Cardiac muscle cell (in vitro differentiated cells and primary cell): Measurements from ENCODE around the gene SALL2. TPM values are rescaled to one million over a fixed set of nuclear protein-coding genes. Genes with fewer than 3 reads are reported as not detected.

Source experiments
- DNase-seq, 2 donors: peaks; one replicate each; pipeline versions ENCODE4 v3.0.0 to v3.0.0-alpha.2; 2010 to 2017; ENCODE audit warnings: low read depth in 1 of 2, low spot score in 1 of 2
- H3K27ac ChIP-seq: fragments of 200-600 bp; sonication (generic); 2 replicates; pipeline ENCODE4 v1.5.1; 2016
- H3K27me3 ChIP-seq: fragments of 200-600 bp; sonication (generic); 2 replicates; pipeline ENCODE4 v1.6.0; 2016; ENCODE audit warnings: control low read depth
- H3K36me3 ChIP-seq: fragments of 200-600 bp; sonication (generic); 2 replicates; pipeline ENCODE4 v1.5.1; 2016; ENCODE audit warnings: control low read depth
- H3K4me1 ChIP-seq: fragments of 200-600 bp; sonication (generic); 2 replicates; pipeline ENCODE4 v1.8.1; 2017; ENCODE audit warnings: low read depth, mild to moderate bottlenecking, mixed run types
- H3K4me3 ChIP-seq: fragments of 200-600 bp; sonication (generic); 2 replicates; pipeline ENCODE4 v1.5.1; 2016; ENCODE audit warnings: mild to moderate bottlenecking
- H3K9me3 ChIP-seq: fragments of 200-600 bp; sonication (generic); 2 replicates; pipeline ENCODE4 v1.5.1; 2017; ENCODE audit warnings: low read depth, mild to moderate bottlenecking, control low read depth
- polyA plus RNA-seq: library from polyadenylated mRNA; unstranded; fragments of >200 nt; fragmentation: Nextera tagmentation; extraction: Ambion mirVana; gene quantifications from 2 replicates; pipeline ENCODE4 v1.2.1, GENCODE V29; 2016
- total RNA-seq: library from RNA; depleted of rRNA; stranded (reverse); fragments of >200 nt; gene quantifications from 2 replicates; pipeline ENCODE4 v1.2.3, GENCODE V29; 2016
- TF ChIP-seq, protein P1 (sequence below): IDR thresholded peaks from 2 replicates; pipeline ENCODE4 v1.5.1; 2012; ENCODE audit warnings: low read depth, mild to moderate bottlenecking, low read length

Gene SALL2
- total and polyA plus RNA-seq, 2 experiments from 2014 or later = 32.5 to 74.6 TPM

DNA sequence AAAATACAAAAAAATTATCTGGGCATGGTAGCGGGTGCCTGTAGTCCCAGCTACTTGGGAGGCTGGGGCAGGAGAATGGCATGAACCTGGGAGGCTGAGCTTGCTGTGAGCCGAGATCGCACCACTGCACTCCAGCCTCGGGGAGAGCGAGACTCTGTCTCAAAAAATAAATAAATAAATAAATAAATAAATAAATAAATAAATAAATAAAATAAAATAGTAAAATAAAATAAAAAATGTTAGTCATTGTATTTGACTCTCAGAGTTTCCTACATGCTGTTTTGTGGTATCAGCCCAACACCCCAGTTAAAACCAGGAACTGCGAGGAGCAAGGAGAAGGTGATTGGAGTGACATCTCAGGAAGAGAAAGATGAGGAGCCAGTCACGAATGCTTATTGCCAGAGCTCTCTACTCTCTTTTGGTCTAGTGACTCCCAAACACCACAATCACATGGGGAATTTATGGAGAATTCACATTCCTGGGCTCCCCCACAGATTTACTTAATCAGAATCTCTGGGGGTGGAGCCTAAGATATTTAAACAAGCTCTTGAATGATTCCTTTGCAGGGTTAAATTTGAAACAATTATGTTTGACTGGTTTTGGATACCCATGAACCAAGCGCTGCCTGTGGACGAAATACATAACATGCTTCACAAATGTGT lies 15.4 kb upstream of the SALL2 start:
- Histone ChIP-seq H3K4me1 (peaks cover 26% of the 10 kb centered on the region), H3K4me3 (no peak overlapping the region), H3K9me3 (no peaks in the 10 kb centered on the region), H3K27ac (no peak overlapping the region), H3K27me3 (no peaks in the 10 kb centered on the region), H3K36me3 (no peaks in the 10 kb centered on the region)
- TF ChIP-seq, protein P1, sequence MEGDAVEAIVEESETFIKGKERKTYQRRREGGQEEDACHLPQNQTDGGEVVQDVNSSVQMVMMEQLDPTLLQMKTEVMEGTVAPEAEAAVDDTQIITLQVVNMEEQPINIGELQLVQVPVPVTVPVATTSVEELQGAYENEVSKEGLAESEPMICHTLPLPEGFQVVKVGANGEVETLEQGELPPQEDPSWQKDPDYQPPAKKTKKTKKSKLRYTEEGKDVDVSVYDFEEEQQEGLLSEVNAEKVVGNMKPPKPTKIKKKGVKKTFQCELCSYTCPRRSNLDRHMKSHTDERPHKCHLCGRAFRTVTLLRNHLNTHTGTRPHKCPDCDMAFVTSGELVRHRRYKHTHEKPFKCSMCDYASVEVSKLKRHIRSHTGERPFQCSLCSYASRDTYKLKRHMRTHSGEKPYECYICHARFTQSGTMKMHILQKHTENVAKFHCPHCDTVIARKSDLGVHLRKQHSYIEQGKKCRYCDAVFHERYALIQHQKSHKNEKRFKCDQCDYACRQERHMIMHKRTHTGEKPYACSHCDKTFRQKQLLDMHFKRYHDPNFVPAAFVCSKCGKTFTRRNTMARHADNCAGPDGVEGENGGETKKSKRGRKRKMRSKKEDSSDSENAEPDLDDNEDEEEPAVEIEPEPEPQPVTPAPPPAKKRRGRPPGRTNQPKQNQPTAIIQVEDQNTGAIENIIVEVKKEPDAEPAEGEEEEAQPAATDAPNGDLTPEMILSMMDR = no peak
- no peak for DNase-seq

DNA sequence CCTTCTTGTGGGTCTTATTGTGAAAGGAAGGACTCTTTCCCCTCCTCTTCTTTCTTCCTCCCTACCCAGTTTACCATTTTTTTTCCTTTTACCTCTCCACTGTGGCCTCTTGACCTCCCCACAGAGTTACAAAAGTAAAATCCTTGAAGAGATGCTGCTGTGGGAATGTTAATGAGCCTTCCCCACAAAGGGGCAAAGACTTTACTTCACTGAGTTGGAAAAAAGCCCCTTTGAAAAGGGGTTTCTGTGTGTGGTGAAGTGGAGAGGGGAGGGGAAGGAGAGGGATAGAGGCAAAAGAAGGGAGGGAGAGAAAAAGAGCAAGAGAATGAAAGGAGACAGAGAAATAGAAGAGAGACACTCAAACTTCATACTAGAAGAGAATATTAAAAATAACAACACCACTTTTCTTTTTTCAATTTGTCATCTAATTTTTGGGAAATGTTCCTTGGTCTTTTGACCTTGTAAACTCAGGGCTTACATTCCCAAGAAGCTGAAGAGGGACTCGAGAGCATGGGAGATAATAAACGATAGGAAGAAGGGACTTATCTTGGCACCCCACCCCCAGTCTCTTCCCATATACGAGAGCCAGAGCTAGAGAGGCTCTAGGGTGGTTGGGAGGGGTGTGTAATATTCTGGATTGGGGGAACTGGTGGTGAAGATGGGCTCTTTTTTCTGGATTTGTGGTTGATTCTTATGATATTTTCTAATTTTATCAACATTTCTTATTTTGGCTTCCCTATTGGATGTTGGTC lies 13.2 kb upstream of the SALL2 start:
- Histone ChIP-seq H3K36me3 (no peaks in the 10 kb centered on the region), H3K4me3 (no peak overlapping the region), H3K27ac (peak overlapping the region; percentile 61), H3K9me3 (no peaks in the 10 kb centered on the region), H3K4me1 (peaks cover 26% of the 10 kb centered on the region), H3K27me3 (no peaks in the 10 kb centered on the region)
- TF ChIP-seq, protein P1 = no peak
- DNase-seq = no peak

DNA sequence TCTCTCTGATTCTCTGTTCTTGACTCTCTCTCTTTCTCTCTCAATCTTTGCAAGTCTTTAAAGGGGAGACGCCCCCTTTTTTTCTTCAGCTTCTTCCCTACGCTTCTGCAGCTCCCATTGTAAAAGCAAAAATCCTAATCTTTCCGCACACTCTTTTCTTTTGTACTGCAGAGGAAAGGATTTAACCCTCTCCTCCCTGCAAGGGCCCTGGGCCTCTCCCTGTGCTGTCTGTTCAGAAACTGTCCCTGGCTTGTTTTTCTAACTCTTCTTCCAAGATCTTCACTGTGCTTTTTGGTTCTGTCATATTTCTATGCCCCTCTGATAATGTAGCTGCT lies 10.9 kb upstream of the SALL2 start:
- peak overlapping the region; percentile 59 for H3K4me3 ChIP-seq
- no peaks in the 10 kb centered on the region for H3K9me3 ChIP-seq
- H3K27ac ChIP-seq = peak overlapping the region; percentile 27
- H3K36me3 ChIP-seq = no peaks in the 10 kb centered on the region
- TF ChIP-seq, protein P1 = no peak
- no peaks in the 10 kb centered on the region for H3K27me3 ChIP-seq
- peaks cover 18% of the 10 kb centered on the region for H3K4me1 ChIP-seq
- no peak for DNase-seq

DNA sequence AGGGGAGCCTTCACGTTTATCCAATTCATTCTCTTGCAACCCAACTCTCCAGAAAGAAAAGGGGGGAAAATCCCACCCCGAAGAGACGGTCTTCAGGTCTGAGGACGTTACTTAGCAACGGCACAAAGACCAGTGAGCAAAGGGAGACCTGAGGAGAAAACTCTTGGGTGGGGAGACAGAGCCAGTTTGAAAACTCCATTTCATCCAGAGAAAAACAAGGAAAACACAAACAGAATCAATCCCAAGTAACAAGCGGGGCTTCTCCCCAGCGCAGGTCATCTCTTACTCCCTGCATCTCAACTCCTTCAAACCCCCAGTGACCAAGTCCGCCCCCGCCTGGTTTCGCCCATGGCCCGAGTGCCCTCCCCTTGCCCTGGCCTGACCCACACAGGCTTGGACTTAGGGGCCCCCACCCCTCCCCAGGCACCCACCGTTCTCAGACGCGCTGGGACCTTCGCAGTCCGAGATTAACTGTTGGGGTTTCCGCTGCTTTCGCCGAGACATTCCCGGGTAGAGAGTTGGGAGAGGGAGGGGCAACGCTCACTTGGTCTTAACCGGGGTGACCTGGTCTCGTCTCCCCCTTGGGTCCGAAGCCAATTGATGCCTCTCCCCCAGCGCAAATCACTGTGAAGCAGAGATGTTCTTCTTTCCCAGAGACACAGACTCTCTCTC lies 10.4 kb upstream of the SALL2 start:
- DNase-seq = peak in 1 of 2 donors; percentile 36
- Histone ChIP-seq H3K4me1 (peaks cover 18% of the 10 kb centered on the region), H3K4me3 (peak overlapping the region; percentile 59), H3K27me3 (no peaks in the 10 kb centered on the region), H3K9me3 (no peaks in the 10 kb centered on the region), H3K36me3 (no peaks in the 10 kb centered on the region), H3K27ac (peak overlapping the region; percentile 27)
- TF ChIP-seq, protein P1 = no peak

DNA sequence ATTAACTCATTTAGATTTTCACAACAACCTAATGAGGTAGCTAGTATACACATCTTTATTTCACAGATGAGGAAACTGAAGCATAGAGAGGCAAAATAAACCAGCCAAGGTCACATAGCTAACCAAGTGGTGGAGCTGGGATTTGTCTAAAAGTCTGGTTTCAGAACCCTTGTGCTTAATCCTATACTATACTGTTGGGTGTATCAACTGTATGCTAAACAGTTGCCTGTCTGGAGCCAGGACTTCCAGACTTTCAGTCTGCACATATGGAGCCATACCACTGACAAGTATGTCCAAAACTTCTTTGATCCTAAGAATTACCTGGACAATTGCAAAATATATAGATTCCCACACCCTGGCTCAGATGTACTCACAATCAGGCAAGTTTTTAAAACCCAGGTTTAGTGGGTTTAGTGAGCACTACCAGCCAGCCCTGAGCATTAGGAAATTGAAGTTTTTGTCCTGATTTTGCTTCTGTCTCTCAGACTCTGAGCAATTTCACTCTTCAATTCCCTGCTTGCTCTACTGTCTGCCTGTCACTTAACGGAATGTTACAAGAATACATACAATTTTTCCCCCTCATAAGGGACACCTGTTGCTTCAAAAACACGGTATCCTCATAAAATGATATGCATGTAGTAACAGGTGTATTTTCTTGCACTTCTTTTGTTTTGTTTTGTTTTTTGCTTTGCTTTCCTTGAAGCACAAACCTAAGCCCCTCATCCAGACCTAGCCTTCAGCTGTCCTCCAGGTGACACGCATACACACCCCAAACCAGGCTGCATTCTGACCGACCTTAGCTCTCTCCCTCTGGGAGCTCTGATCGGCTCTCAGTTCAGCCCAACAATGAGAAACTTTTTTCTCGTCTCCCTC lies 9.6 kb upstream of the SALL2 start:
- no peak for DNase-seq
- H3K4me3 ChIP-seq = peak overlapping the region; percentile 59
- H3K27me3 ChIP-seq = no peaks in the 10 kb centered on the region
- H3K4me1 ChIP-seq = peaks cover 18% of the 10 kb centered on the region
- peak overlapping the region; percentile 27 for H3K27ac ChIP-seq
- TF ChIP-seq, protein P1 = no peak
- no peaks in the 10 kb centered on the region for H3K36me3 ChIP-seq
- no peaks in the 10 kb centered on the region for H3K9me3 ChIP-seq
